Fibroblast of pulmonary artery (primary cell): ENCODE data around the gene RUNX2.

Experiments
- DNase-seq: peaks from one replicate; pipeline ENCODE4 v3.0.0-alpha.2; 2010; ENCODE audit warnings: low read depth
- H3K4me3 ChIP-seq: replicated peaks from 2 replicates; pipeline ENCODE4 v1.5.1; 2011; ENCODE audit warnings: low read depth, mild to moderate bottlenecking, control low read depth, low read length, moderate library complexity
- TF ChIP-seq, protein P1 (sequence below): IDR thresholded peaks from 2 replicates; pipeline ENCODE4 v1.5.1; 2011; ENCODE audit warnings: mild to moderate bottlenecking, control low read depth, low read length, inconsistent platforms; ENCODE audit errors: missing control alignments

RUNX2 gene

DNA sequence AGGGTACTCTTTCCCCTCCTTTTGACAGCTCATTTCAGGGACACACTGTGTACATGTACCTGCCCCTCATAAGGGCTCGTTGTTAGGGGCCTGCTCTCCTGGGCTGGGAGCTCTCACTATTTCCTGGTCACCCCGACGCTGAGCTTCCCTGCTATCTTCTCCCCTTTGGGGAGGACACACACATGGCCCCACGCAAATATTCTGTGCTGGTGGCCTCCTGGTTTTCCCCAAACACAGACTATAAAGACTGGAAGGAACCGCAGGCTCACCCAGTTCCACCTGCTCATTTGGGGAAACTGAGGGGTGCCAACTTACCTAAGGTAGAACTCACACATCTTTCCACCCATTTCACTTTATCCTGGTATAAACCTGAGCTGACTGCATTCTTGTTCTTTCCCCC is 351.0 kb downstream of the RUNX2 start:
- TF ChIP-seq, protein P1, sequence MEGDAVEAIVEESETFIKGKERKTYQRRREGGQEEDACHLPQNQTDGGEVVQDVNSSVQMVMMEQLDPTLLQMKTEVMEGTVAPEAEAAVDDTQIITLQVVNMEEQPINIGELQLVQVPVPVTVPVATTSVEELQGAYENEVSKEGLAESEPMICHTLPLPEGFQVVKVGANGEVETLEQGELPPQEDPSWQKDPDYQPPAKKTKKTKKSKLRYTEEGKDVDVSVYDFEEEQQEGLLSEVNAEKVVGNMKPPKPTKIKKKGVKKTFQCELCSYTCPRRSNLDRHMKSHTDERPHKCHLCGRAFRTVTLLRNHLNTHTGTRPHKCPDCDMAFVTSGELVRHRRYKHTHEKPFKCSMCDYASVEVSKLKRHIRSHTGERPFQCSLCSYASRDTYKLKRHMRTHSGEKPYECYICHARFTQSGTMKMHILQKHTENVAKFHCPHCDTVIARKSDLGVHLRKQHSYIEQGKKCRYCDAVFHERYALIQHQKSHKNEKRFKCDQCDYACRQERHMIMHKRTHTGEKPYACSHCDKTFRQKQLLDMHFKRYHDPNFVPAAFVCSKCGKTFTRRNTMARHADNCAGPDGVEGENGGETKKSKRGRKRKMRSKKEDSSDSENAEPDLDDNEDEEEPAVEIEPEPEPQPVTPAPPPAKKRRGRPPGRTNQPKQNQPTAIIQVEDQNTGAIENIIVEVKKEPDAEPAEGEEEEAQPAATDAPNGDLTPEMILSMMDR = no peak
- H3K4me3 ChIP-seq = no peak overlapping the region
- no peak for DNase-seq

DNA sequence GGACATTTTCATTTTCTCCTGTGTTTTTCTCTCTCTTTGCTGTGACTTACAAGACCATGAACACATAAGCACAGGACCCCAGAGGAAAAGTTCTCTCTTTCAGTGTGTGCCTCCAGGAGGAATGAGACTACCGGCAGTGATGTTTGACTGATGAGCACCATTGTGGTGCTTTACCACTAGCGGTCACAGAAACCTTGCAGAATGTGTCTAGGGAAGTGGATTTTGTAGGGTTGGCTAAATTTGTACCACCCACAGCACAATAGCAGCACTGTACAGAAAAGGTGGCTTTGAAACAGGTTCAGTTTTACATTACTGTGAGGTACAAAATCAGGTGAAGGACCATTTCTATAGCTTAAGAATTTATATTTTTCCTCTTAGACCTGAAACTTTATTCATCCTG is 351.5 kb downstream of the RUNX2 start:
- TF ChIP-seq, protein P1 = no peak
- H3K4me3 ChIP-seq = no peak overlapping the region
- DNase-seq = no peak

DNA sequence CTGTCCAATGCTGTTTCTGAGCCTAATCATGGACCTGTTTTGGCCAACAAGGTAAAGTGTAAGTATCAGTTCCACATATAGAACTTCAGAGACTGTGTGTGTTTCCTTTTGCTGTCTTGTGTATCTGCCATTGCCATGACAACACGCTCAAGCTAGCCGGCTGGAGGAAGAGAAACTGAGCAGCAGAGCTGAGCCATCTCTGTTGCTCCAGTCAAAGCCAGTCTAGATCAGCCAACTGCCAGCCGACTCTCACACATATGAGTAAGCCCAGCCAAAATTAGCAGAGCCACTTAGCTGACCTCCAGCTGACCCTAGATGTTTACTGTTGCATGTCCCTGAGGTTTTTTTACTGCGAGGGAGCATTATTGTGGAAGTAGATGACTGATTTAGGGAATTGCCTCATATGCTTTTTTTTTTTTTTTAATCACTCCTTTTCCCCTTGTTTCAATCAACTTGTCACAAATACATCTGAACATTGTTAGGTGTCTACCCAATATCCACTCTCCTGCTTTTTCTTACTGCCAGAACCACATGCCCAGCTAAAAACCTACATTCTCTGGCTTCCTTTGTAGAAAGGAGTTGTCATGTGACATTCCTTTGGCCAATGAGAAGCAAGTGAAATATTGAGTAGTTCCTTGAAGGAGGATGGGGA is 353.9 kb downstream of the RUNX2 start:
- DNase-seq = no peak
- no peak overlapping the region for H3K4me3 ChIP-seq
- TF ChIP-seq, protein P1 = no peak

DNA sequence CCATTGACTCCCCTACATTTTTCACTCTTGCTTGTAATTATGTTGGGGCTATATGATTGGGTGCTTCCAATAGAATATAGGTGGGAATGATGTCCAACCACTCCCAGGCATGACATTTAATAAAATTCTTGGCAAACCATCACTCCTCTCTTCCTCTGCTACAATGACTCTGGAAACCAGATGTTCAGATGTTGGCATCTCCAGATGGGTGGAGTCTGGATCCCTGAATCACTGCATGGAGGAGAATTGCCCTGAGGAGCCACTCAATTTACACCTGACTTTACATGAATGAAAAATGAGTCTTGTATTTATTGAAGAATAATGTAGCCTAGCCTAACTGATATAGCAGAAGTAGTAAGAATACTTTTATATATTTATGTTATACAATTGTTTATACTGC is 356.3 kb downstream of the RUNX2 start:
- TF ChIP-seq, protein P1 = no peak
- no peak for DNase-seq
- H3K4me3 ChIP-seq = no peak overlapping the region

DNA sequence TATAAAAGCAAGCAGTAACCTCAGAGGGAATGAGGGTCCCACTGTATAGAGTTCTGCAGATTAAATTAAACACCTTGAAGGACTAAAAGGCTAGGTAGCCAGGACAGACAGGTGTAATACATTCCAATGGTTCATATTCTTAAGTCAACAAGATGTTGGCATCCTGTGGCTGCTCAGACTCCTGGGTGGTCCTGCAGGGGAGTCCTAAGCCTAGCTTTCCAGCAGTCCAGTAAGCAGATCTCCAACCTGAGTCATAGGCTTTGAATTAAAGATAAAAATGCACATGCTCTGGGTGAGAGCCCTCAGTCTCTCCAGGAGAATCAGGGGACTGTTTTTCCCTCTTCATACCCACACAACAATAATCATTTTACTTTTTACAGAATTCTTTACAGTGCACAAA is 356.9 kb downstream of the RUNX2 start:
- H3K4me3 ChIP-seq = no peak overlapping the region
- TF ChIP-seq, protein P1 = no peak
- DNase-seq = no peak

DNA sequence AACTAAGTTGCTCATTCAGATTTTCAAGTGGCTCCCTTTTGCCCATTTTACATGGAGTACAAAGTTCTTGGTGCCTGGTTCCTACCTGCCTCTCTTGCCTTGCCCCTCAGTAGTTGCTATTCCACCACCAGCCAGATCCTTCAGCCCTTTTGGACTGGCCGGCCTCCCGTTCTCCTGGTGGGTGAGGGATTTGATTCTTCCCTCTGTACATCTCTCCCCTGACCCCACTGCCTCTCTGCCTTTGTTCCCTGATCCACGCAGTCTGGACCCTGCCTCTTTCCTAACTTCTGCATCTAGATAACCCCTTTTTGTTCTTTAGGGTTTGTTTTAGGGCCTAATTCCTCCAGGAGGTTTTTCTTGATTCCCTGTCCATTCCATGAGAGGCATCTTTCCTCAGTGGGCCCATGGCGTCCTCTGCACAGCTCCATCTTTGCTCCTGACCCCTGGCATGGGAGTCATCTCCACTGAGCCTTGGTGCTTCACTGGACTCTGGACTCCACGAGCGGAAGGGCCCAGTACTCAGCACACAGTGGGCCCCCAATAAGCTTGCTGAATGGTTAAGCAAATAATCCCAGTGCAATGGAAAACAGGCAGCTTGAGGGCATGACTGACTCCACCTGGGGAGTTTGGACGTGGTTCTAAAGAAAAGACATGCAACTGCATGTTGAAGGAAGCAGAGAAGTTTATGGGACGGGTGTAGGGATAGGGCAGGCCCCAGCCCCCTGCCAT is 358.9 kb downstream of the RUNX2 start:
- DNase-seq = no peak
- TF ChIP-seq, protein P1 = no peak

DNA sequence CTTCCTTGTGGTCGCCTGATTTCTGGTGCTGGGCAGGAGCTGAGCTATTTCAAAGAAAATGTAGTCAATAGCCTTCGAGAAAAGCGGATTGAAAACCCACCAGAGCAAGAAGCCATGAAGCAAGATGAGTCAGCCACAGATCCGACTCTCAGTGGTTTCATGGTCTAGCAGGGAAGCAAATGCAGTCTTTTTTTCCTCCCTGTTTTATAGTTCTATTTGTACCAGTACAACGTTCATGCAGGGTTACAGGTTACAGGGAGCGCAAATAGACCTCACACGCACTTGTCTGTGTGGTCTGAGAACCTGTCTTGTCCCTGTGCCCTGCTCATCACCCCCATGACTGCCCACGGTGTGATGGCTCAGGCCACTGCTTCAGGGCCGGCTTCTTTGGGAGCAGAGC is 359.4 kb downstream of the RUNX2 start:
- no peak for DNase-seq
- TF ChIP-seq, protein P1 = no peak
- no peak overlapping the region for H3K4me3 ChIP-seq

More for the DNA sequence above, 358.9 kb downstream of the RUNX2 start:
- no peak overlapping the region for H3K4me3 ChIP-seq
